ENCODE data around the gene DNAJC6.

GRCh38 chr1:65264197-65264929 is 45.0 kb upstream of the DNAJC6 start:
- TF ChIP-seq CTCF (conservative IDR thresholded peaks at IDR 0.05), result no peak
- TF ChIP-seq ZFX (IDR thresholded peaks at IDR 0.05), result no peak
